ENCODE data around the gene SETD7.

Gene SETD7

DNA sequence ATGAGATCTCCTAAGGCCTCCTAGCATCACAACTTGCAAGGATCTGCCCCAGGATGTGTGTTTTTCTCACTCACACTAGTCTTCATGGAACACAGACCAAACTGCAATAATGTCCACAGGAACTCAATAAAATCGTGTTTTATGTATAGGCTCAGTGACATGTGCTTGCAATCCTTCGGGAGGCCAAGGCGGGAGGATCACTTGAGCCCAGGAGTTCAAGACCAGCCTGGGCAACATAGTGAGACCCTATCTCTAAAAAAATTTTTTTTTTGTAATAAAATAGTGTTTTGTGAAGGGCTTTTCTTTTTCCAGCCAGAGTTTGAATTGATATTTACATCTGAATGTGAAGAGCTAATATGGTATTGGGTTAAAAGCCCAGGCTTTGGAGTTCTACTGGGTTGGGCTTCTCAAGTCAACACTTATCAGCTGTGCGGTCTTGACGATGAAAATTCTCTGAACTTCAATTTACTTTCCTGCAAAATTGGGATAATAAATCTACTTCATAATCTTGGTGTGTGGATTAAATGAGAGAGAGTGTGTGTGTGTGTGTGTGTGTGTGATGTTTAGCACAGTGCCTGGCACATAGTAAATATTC, 38.7 kb upstream of the SETD7 start:
- no peak overlapping the region for H3K27ac ChIP-seq (ENCODE audit: low read depth, low read length)
- H3K27me3 ChIP-seq (ENCODE audit: control insufficient read depth in 1 of 2, insufficient read depth in 2 of 2, low read length in 2 of 2): no peaks in the 10 kb centered on the region
- H3K9ac ChIP-seq (ENCODE audit: low read depth in 1 of 2, low read length in 2 of 2): no peak overlapping the region
- H3K4me1 ChIP-seq (ENCODE audit: control insufficient read depth in 1 of 2, insufficient read depth in 2 of 2, low read length in 2 of 2): no peaks in the 10 kb centered on the region
- no peaks in the 10 kb centered on the region for H3K36me3 ChIP-seq (ENCODE audit: control insufficient read depth in 1 of 2, insufficient read depth in 2 of 2, low read length in 2 of 2)
- no peak overlapping the region for H3K4me3 ChIP-seq (ENCODE audit: low read depth in 1 of 2, low read length in 2 of 2)
- no peaks in the 10 kb centered on the region for H3K9me3 ChIP-seq (ENCODE audit: control insufficient read depth in 1 of 2, low read length in 2 of 2)

DNA sequence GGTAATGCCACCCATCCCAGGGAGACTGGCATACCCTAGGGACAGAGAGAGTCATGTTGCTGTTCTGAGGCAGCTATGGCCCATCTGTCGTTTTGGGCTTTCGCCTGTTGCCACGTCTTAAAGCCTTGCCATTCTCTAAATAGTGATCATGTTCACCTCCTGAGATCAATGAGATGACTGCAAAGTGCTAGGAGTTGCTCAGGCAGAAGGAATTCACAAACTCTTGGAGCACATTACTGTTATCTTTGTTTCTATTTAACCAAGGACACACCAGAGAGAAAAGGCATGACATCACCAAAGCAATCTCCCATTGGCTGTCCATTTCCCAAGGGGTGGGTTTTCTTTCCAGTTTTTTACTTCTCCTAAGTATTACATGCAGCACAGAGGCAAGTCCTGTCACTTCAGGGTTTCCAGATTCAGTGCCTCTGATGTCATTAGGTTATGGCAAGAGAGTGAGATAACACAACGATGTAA, 37.1 kb upstream of the SETD7 start:
- H3K9ac ChIP-seq (ENCODE audit: low read depth in 1 of 2, low read length in 2 of 2): no peak overlapping the region
- no peaks in the 10 kb centered on the region for H3K4me1 ChIP-seq (ENCODE audit: control insufficient read depth in 1 of 2, insufficient read depth in 2 of 2, low read length in 2 of 2)
- H3K27ac ChIP-seq (ENCODE audit: low read depth, low read length): no peak overlapping the region
- no peaks in the 10 kb centered on the region for H3K27me3 ChIP-seq (ENCODE audit: control insufficient read depth in 1 of 2, insufficient read depth in 2 of 2, low read length in 2 of 2)
- no peaks in the 10 kb centered on the region for H3K36me3 ChIP-seq (ENCODE audit: control insufficient read depth in 1 of 2, insufficient read depth in 2 of 2, low read length in 2 of 2)
- no peaks in the 10 kb centered on the region for H3K9me3 ChIP-seq (ENCODE audit: control insufficient read depth in 1 of 2, low read length in 2 of 2)
- H3K4me3 ChIP-seq (ENCODE audit: low read depth in 1 of 2, low read length in 2 of 2): no peak overlapping the region

DNA sequence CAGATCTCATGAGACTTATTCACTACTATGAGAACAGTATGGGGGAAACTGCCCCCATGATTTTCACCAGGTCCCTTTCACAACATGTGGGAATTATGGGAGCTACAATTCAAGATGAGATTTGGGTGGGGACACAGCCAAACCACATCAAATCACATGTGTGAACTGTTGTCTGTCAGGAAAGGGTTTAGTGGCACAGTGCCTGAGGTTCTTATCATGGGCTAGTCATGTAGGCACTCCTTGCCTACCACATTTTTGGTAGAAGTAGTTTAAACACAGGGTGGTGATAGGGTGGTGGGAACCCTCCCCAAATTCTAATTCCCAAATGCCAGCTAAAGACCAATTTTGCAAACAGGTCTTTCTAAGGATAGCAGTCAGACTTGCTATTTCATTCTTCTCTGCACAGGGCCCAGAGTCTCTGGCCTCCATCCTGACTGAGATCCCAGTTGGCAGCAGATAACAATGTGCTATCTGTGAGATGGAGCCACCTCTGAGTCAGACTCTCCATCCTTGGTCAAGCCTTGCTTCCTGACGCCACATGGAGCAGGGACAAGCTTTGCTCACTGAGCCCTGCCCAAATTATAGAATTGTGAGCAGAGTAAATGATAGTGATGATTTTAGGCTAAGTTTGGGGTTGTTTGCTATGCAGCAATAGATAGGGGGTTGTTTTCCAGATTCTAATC, 33.5 kb upstream of the SETD7 start:
- no peak overlapping the region for H3K27ac ChIP-seq (ENCODE audit: low read depth, low read length)
- H3K4me3 ChIP-seq (ENCODE audit: low read depth in 1 of 2, low read length in 2 of 2): no peak overlapping the region
- peaks cover 0 to 5% of the 10 kb centered on the region in 2 donors for H3K27me3 ChIP-seq (ENCODE audit: control insufficient read depth in 1 of 2, insufficient read depth in 2 of 2, low read length in 2 of 2)
- no peaks in the 10 kb centered on the region for H3K36me3 ChIP-seq (ENCODE audit: control insufficient read depth in 1 of 2, insufficient read depth in 2 of 2, low read length in 2 of 2)
- no peaks in the 10 kb centered on the region for H3K9me3 ChIP-seq (ENCODE audit: control insufficient read depth in 1 of 2, low read length in 2 of 2)
- no peak overlapping the region for H3K9ac ChIP-seq (ENCODE audit: low read depth in 1 of 2, low read length in 2 of 2)
- H3K4me1 ChIP-seq (ENCODE audit: control insufficient read depth in 1 of 2, insufficient read depth in 2 of 2, low read length in 2 of 2): no peaks in the 10 kb centered on the region

DNA sequence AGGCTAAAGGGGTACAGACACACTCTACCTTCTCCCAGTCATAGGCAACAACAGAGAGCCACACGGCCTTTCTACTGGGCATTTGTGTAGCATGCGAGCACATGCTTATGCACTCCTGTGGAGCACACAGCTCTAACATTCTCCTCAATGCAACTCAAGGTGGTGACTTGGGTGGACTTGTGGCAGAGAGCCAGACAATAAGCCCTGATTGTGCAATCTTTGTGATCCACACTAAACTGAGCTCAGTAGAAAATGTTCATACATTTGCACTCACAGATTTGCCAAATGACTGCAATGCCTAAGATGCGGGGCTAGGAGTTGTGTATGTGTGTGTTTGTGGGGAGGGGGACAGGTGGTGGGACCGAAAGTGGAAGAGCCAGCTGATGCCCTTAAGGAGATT, 31.4 kb upstream of the SETD7 start:
- no peak overlapping the region for H3K4me3 ChIP-seq (ENCODE audit: low read depth in 1 of 2, low read length in 2 of 2)

DNA sequence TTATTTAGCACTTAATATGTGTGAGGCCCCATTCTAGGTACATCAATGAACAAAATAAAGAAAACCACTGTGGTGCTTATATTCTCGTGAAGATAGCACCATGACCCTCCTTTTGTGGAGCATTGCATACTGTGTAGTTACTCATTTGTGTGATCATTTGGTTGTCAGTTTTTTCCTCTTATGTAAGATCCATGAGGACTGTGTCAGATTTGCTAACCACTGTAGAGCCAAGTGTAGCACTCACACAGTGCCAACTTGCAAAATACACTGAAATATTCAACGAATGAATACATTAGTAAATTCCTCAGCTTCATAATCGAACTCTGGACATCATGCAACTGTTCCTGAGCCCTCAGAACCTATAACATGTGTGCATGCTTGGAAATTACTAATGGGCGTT, 29.5 kb upstream of the SETD7 start:
- Histone ChIP-seq H3K27ac (ENCODE audit: low read depth, low read length) (no peak overlapping the region), H3K9ac (ENCODE audit: low read depth in 1 of 2, low read length in 2 of 2) (no peak overlapping the region), H3K27me3 (ENCODE audit: control insufficient read depth in 1 of 2, insufficient read depth in 2 of 2, low read length in 2 of 2) (peaks cover 0 to 5% of the 10 kb centered on the region in 2 donors), H3K4me1 (ENCODE audit: control insufficient read depth in 1 of 2, insufficient read depth in 2 of 2, low read length in 2 of 2) (no peaks in the 10 kb centered on the region), H3K4me3 (ENCODE audit: low read depth in 1 of 2, low read length in 2 of 2) (no peak overlapping the region), H3K9me3 (ENCODE audit: control insufficient read depth in 1 of 2, low read length in 2 of 2) (no peaks in the 10 kb centered on the region), H3K36me3 (ENCODE audit: control insufficient read depth in 1 of 2, insufficient read depth in 2 of 2, low read length in 2 of 2) (no peaks in the 10 kb centered on the region)

More for the DNA sequence above, 31.4 kb upstream of the SETD7 start:
- Histone ChIP-seq H3K27ac (ENCODE audit: low read depth, low read length) (no peak overlapping the region), H3K4me1 (ENCODE audit: control insufficient read depth in 1 of 2, insufficient read depth in 2 of 2, low read length in 2 of 2) (no peaks in the 10 kb centered on the region), H3K9me3 (ENCODE audit: control insufficient read depth in 1 of 2, low read length in 2 of 2) (no peaks in the 10 kb centered on the region), H3K36me3 (ENCODE audit: control insufficient read depth in 1 of 2, insufficient read depth in 2 of 2, low read length in 2 of 2) (no peaks in the 10 kb centered on the region), H3K9ac (ENCODE audit: low read depth in 1 of 2, low read length in 2 of 2) (no peak overlapping the region), H3K27me3 (ENCODE audit: control insufficient read depth in 1 of 2, insufficient read depth in 2 of 2, low read length in 2 of 2) (peaks cover 0 to 5% of the 10 kb centered on the region in 2 donors)

DNA sequence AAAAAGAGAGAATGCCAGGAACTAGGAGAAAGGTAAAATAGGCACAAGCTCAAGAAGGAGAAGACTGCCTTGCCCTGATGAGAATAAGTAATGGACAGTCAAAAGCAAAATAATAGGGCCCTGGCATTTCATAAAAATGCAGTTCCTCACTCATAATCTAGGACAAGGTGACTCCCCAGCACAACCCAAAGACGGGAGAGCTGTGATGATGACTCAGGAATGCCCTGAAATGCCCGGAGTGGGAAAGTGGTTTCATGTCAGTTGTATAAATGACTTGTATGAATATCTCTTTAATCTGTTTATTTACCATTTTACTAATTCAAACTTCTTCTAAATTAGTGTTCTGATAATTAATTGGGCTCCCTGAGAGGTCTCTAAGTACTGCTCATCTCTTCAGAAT, 28.8 kb upstream of the SETD7 start:
- Histone ChIP-seq H3K36me3 (ENCODE audit: control insufficient read depth in 1 of 2, insufficient read depth in 2 of 2, low read length in 2 of 2) (no peaks in the 10 kb centered on the region), H3K4me1 (ENCODE audit: control insufficient read depth in 1 of 2, insufficient read depth in 2 of 2, low read length in 2 of 2) (no peaks in the 10 kb centered on the region), H3K9ac (ENCODE audit: low read depth in 1 of 2, low read length in 2 of 2) (no peak overlapping the region), H3K4me3 (ENCODE audit: low read depth in 1 of 2, low read length in 2 of 2) (no peak overlapping the region), H3K27ac (ENCODE audit: low read depth, low read length) (no peak overlapping the region), H3K9me3 (ENCODE audit: control insufficient read depth in 1 of 2, low read length in 2 of 2) (no peaks in the 10 kb centered on the region), H3K27me3 (ENCODE audit: control insufficient read depth in 1 of 2, insufficient read depth in 2 of 2, low read length in 2 of 2) (peaks cover 0 to 5% of the 10 kb centered on the region in 2 donors)

DNA sequence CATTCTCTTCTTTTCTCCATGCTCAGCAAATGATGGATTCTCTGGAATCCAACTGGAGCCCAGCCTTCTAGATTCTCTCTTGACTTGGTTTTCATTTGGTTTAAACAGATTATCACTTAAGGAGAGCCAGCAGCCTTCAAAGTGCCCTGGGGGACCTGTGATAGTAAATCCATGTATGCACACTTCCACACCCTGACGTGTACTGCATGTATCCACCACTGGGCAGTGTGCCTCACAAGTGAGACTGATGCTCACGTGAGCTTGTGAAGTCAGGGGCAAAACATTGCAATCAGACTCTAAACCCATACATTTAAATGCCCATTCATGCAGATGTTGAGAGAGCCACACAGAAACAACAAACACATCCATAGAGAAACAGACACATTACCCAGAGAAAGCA, 28.0 kb upstream of the SETD7 start:
- Histone ChIP-seq H3K27me3 (ENCODE audit: control insufficient read depth in 1 of 2, insufficient read depth in 2 of 2, low read length in 2 of 2) (peaks cover 0 to 5% of the 10 kb centered on the region in 2 donors), H3K36me3 (ENCODE audit: control insufficient read depth in 1 of 2, insufficient read depth in 2 of 2, low read length in 2 of 2) (no peaks in the 10 kb centered on the region), H3K9ac (ENCODE audit: low read depth in 1 of 2, low read length in 2 of 2) (no peak overlapping the region), H3K4me1 (ENCODE audit: control insufficient read depth in 1 of 2, insufficient read depth in 2 of 2, low read length in 2 of 2) (no peaks in the 10 kb centered on the region), H3K9me3 (ENCODE audit: control insufficient read depth in 1 of 2, low read length in 2 of 2) (no peaks in the 10 kb centered on the region), H3K27ac (ENCODE audit: low read depth, low read length) (no peak overlapping the region), H3K4me3 (ENCODE audit: low read depth in 1 of 2, low read length in 2 of 2) (no peak overlapping the region)

DNA sequence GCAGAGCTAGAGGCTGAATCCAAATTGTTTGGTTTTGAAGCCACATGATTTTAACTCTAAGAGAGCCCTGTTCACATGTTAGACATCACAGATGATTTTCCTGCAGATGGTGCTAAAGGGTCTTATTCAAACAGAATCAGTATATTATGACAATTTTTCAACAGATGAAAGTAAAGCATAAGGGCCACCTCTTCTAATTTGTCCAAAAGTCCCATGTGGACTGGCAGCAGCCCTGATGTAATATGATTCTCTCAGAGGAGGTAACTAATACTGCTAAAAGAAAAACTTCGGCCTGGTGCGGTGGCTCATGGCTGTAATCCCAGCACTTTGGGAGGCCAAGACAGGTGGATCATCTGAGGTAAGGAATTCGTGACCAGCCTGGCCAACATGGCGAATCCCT, 26.0 kb upstream of the SETD7 start:
- no peaks in the 10 kb centered on the region for H3K36me3 ChIP-seq (ENCODE audit: control insufficient read depth in 1 of 2, insufficient read depth in 2 of 2, low read length in 2 of 2)
- H3K4me3 ChIP-seq (ENCODE audit: low read depth in 1 of 2, low read length in 2 of 2): no peak overlapping the region
- no peak overlapping the region for H3K27ac ChIP-seq (ENCODE audit: low read depth, low read length)
- H3K4me1 ChIP-seq (ENCODE audit: control insufficient read depth in 1 of 2, insufficient read depth in 2 of 2, low read length in 2 of 2): no peaks in the 10 kb centered on the region
- no peak overlapping the region for H3K9ac ChIP-seq (ENCODE audit: low read depth in 1 of 2, low read length in 2 of 2)
- H3K27me3 ChIP-seq (ENCODE audit: control insufficient read depth in 1 of 2, insufficient read depth in 2 of 2, low read length in 2 of 2): peaks cover 0 to 5% of the 10 kb centered on the region in 2 donors
- no peaks in the 10 kb centered on the region for H3K9me3 ChIP-seq (ENCODE audit: control insufficient read depth in 1 of 2, low read length in 2 of 2)

DNA sequence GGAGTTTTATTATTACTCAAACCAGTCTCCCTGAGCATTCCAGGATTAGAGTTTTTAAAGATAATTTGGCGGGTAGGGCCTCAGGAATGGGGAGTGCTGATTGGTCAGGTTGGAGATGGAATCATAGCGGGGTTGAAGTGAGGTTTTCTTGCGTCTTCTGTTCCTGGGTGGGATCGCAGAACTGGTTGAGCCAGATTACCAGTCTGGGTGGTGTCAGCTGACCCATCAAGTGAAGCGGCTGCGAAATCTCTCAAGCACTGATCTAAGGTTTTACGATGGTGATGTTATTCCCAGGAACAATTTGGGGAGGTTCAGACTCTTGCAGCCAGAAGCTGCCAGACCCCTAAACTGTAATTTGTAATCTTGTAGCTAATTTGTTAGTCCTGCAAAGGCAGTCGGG, 25.1 kb upstream of the SETD7 start:
- no peak overlapping the region for H3K4me3 ChIP-seq (ENCODE audit: low read depth in 1 of 2, low read length in 2 of 2)
- H3K4me1 ChIP-seq (ENCODE audit: control insufficient read depth in 1 of 2, insufficient read depth in 2 of 2, low read length in 2 of 2): no peaks in the 10 kb centered on the region
- H3K27me3 ChIP-seq (ENCODE audit: control insufficient read depth in 1 of 2, insufficient read depth in 2 of 2, low read length in 2 of 2): peaks cover 0 to 5% of the 10 kb centered on the region in 2 donors
- H3K9ac ChIP-seq (ENCODE audit: low read depth in 1 of 2, low read length in 2 of 2): no peak overlapping the region
- H3K27ac ChIP-seq (ENCODE audit: low read depth, low read length): no peak overlapping the region
- H3K9me3 ChIP-seq (ENCODE audit: control insufficient read depth in 1 of 2, low read length in 2 of 2): no peaks in the 10 kb centered on the region
- H3K36me3 ChIP-seq (ENCODE audit: control insufficient read depth in 1 of 2, insufficient read depth in 2 of 2, low read length in 2 of 2): no peaks in the 10 kb centered on the region

DNA sequence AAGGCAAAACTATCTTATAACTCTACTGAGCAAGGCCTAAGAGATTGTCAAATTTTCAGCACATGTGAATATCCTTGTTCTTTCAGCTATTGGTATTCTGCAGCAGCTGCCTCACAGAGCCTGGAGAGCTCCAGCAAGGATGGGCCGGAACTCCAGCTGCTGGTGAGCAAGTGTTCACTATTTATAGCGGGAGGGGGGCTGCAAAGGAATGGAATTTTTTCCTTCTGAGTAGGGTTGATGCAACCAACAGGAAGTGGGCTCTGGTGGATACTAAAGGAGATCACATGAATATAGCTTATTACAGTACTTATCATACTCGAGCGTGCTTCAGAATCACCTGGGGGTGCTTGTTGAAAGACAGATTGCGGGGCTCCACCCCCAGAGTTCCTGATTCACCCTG, 20.2 kb upstream of the SETD7 start:
- H3K27me3 ChIP-seq (ENCODE audit: control insufficient read depth in 1 of 2, insufficient read depth in 2 of 2, low read length in 2 of 2): no peaks in the 10 kb centered on the region
- H3K36me3 ChIP-seq (ENCODE audit: control insufficient read depth in 1 of 2, insufficient read depth in 2 of 2, low read length in 2 of 2): no peaks in the 10 kb centered on the region
- no peaks in the 10 kb centered on the region for H3K9me3 ChIP-seq (ENCODE audit: control insufficient read depth in 1 of 2, low read length in 2 of 2)
- no peak overlapping the region for H3K9ac ChIP-seq (ENCODE audit: low read depth in 1 of 2, low read length in 2 of 2)
- H3K27ac ChIP-seq (ENCODE audit: low read depth, low read length): no peak overlapping the region
- H3K4me1 ChIP-seq (ENCODE audit: control insufficient read depth in 1 of 2, insufficient read depth in 2 of 2, low read length in 2 of 2): no peaks in the 10 kb centered on the region
- H3K4me3 ChIP-seq (ENCODE audit: low read depth in 1 of 2, low read length in 2 of 2): no peak overlapping the region
